ENCODE results near the gene ADAMTS17. TPM values are rescaled to one million over a fixed set of nuclear protein-coding genes. Genes with fewer than 3 reads are reported as not detected.

The ADAMTS17 gene
- polyA plus RNA-seq, 2 of the 4 experiments (the other 2 are of a cell fraction) = 0.05 TPM; not detected in 1

DNA sequence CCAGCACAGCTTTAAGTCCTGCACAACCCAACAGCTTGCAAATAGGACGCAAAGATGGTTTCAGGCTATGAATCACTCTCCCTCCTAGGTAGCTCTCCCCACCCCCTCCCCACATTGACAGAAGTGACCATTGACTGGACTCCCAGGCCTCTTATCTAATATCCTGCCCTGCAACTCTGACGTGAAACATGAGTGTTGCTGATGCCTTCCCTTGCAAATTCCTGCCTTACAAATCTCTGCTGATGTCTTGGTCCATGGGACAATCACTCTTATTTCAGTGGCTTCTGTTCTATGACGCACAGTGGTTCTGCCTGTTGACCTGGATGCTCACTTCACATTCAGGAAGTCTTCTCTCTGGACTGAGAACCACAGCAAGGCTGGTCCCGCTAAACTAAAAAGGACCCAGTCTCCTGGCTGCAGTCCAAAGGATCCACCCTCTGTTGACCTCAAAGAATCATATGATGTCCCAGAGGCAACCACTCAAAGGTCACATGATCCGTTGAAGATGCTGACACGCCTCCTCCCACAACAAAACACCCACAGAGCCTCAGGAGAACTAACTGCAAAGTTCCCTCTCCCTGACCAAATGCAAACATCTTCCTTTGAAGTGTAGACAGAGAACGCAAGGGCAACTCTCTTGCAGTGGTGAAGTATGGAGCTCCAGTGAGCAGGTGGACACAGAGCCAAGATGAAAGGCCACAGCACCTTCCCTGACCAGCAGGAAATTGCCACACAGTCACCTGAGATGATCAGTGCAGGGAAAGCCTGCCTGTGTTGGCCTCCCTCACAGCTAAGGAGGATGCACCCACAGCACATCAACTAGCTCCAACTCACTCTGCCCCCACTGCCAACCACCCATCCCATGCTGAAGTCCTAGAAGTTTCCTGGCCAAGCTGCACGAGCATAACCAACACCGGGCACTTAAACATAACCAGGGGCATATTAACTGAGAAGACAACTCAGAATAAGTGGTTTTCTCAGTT lies 112.3 kb downstream of the ADAMTS17 start:
- 19% methylated on average over 9 of the region's 9 CpGs for WGBS (ENCODE audit: missing lambda C conversion rate)
- H3K4me2 ChIP-seq = no peak overlapping the region
- no peaks in the 10 kb centered on the region for H3K4me1 ChIP-seq
- no peaks in the 10 kb centered on the region for H3K9me3 ChIP-seq
- FAIRE-seq (no peak), ATAC-seq (no peak), DNase-seq (ENCODE audit: low read depth in 1 of 2, low spot score in 1 of 2) (no peak)
- TF ChIP-seq, protein P1, sequence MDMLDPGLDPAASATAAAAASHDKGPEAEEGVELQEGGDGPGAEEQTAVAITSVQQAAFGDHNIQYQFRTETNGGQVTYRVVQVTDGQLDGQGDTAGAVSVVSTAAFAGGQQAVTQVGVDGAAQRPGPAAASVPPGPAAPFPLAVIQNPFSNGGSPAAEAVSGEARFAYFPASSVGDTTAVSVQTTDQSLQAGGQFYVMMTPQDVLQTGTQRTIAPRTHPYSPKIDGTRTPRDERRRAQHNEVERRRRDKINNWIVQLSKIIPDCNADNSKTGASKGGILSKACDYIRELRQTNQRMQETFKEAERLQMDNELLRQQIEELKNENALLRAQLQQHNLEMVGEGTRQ (IDR thresholded peaks at IDR 0.05) = no peak
- TF ChIP-seq, protein P2, sequence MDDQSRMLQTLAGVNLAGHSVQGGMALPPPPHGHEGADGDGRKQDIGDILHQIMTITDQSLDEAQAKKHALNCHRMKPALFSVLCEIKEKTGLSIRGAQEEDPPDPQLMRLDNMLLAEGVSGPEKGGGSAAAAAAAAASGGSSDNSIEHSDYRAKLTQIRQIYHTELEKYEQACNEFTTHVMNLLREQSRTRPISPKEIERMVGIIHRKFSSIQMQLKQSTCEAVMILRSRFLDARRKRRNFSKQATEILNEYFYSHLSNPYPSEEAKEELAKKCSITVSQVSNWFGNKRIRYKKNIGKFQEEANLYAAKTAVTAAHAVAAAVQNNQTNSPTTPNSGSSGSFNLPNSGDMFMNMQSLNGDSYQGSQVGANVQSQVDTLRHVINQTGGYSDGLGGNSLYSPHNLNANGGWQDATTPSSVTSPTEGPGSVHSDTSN (IDR thresholded peaks at IDR 0.05) = no peak
- no peak for TF ChIP-seq HOXB13 (CRISPR knock-in tag; IDR thresholded peaks at IDR 0.05; ENCODE audit: low read depth)
- no peak overlapping the region for H3K27ac ChIP-seq
- ChIA-PET POLR2A (no interaction called here), CTCF (interaction anchor here (0.6 kb wide), 1 partner anchor 1055 kb away, joined by 3 read pairs; no protein-coding TSS in a partner anchor)
- H3K4me3 ChIP-seq = no peak overlapping the region

DNA sequence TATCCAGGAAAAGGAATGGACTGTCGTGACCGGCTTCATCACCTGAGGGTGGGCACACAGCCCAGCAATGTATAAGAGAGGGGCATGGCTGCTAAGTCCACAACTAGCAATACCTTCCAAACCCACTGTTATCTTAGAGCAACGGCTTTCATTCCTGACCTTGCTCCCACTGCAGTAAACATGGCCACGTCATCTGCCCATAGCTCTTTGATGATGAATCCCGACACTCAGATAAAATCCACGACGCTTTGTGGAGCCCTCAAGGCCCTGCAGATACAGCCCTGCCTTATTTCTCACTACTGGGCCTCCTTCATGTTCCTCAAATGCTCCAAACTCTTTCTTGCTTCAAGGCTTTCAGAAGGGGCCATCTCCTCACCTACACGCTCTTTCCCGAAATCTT lies 114.0 kb downstream of the ADAMTS17 start:
- Histone ChIP-seq H3K4me1 (no peaks in the 10 kb centered on the region), H3K4me2 (no peak overlapping the region), H3K4me3 (no peak overlapping the region), H3K9me3 (no peaks in the 10 kb centered on the region), H3K27ac (no peak overlapping the region)
- no peak for DNase-seq (ENCODE audit: low read depth in 1 of 2, low spot score in 1 of 2)
- TF ChIP-seq EP300 (IDR thresholded peaks at IDR 0.05) (no peak), HOXB5 (CRISPR knock-in tag; IDR thresholded peaks at IDR 0.05) (no peak), HOXA7 (CRISPR knock-in tag; IDR thresholded peaks at IDR 0.05) (no peak), JUN (IDR thresholded peaks at IDR 0.05) (no peak), RNF2 (IDR thresholded peaks at IDR 0.05; ENCODE audit: borderline replicate concordance, low read depth) (no peak), ZNF302 (CRISPR knock-in tag; IDR thresholded peaks at IDR 0.05) (no peak), RAD21 (conservative IDR thresholded peaks at IDR 0.05 in 1 of 2, IDR thresholded peaks at IDR 0.05 in 1 of 2) (no peak), POLR2A (IDR thresholded peaks at IDR 0.05; ENCODE audit: low read length) (no peak), EHMT2 (IDR thresholded peaks at IDR 0.05; ENCODE audit: low read depth) (no peak), SREBF2 (IDR thresholded peaks at IDR 0.05) (no peak), NPAS2 (CRISPR knock-in tag; IDR thresholded peaks at IDR 0.05; ENCODE audit: borderline replicate concordance) (no peak), POLR2AphosphoS2 (conservative IDR thresholded peaks at IDR 0.05; ENCODE audit: low read length) (no peak)
- TF ChIP-seq, protein P3, sequence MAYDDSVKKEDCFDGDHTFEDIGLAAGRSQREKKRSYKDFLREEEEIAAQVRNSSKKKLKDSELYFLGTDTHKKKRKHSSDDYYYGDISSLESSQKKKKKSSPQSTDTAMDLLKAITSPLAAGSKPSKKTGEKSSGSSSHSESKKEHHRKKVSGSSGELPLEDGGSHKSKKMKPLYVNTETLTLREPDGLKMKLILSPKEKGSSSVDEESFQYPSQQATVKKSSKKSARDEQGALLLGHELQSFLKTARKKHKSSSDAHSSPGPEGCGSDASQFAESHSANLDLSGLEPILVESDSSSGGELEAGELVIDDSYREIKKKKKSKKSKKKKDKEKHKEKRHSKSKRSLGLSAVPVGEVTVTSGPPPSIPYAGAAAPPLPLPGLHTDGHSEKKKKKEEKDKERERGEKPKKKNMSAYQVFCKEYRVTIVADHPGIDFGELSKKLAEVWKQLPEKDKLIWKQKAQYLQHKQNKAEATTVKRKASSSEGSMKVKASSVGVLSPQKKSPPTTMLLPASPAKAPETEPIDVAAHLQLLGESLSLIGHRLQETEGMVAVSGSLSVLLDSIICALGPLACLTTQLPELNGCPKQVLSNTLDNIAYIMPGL (CRISPR knock-in tag; IDR thresholded peaks at IDR 0.05; ENCODE audit: borderline replicate concordance) = no peak
- TF ChIP-seq, protein P4, sequence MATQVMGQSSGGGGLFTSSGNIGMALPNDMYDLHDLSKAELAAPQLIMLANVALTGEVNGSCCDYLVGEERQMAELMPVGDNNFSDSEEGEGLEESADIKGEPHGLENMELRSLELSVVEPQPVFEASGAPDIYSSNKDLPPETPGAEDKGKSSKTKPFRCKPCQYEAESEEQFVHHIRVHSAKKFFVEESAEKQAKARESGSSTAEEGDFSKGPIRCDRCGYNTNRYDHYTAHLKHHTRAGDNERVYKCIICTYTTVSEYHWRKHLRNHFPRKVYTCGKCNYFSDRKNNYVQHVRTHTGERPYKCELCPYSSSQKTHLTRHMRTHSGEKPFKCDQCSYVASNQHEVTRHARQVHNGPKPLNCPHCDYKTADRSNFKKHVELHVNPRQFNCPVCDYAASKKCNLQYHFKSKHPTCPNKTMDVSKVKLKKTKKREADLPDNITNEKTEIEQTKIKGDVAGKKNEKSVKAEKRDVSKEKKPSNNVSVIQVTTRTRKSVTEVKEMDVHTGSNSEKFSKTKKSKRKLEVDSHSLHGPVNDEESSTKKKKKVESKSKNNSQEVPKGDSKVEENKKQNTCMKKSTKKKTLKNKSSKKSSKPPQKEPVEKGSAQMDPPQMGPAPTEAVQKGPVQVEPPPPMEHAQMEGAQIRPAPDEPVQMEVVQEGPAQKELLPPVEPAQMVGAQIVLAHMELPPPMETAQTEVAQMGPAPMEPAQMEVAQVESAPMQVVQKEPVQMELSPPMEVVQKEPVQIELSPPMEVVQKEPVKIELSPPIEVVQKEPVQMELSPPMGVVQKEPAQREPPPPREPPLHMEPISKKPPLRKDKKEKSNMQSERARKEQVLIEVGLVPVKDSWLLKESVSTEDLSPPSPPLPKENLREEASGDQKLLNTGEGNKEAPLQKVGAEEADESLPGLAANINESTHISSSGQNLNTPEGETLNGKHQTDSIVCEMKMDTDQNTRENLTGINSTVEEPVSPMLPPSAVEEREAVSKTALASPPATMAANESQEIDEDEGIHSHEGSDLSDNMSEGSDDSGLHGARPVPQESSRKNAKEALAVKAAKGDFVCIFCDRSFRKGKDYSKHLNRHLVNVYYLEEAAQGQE (IDR thresholded peaks at IDR 0.05) = no peak
- TF ChIP-seq, protein P5, sequence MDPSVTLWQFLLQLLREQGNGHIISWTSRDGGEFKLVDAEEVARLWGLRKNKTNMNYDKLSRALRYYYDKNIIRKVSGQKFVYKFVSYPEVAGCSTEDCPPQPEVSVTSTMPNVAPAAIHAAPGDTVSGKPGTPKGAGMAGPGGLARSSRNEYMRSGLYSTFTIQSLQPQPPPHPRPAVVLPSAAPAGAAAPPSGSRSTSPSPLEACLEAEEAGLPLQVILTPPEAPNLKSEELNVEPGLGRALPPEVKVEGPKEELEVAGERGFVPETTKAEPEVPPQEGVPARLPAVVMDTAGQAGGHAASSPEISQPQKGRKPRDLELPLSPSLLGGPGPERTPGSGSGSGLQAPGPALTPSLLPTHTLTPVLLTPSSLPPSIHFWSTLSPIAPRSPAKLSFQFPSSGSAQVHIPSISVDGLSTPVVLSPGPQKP (IDR thresholded peaks at IDR 0.05; ENCODE audit: low read depth, low read length) = no peak
- TF ChIP-seq, protein P6, sequence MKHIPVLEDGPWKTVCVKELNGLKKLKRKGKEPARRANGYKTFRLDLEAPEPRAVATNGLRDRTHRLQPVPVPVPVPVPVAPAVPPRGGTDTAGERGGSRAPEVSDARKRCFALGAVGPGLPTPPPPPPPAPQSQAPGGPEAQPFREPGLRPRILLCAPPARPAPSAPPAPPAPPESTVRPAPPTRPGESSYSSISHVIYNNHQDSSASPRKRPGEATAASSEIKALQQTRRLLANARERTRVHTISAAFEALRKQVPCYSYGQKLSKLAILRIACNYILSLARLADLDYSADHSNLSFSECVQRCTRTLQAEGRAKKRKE (CRISPR knock-in tag; IDR thresholded peaks at IDR 0.05; ENCODE audit: low read depth) = no peak
- TF ChIP-seq, protein P1 (IDR thresholded peaks at IDR 0.05) = no peak
- CTCF ChIA-PET = no interaction called here
- no peak for FAIRE-seq
- ATAC-seq = no peak
- 17% methylated on average over 9 of the region's 9 CpGs for WGBS (ENCODE audit: missing lambda C conversion rate)
- POLR2A ChIA-PET = no interaction called here

All from A549 (cell line).